Memory B cell (primary cell): Measurements from ENCODE around the gene EPG5.
A peak's percentile ranks its signal among the peaks of the same experiment; 100 is the strongest.
"Not testable (repeated sequence)": the region's sequence is repeated elsewhere in the genome, so short reads cannot be mapped to it uniquely, and the experiment has no call there.

Source experiments
- ATAC-seq: fragments of 150-1000 bp; cut with Tn5 transposase; 2 replicates; pipeline ENCODE4 v1.10.0; 2021; ENCODE audit warnings: low read depth, mild to moderate bottlenecking, moderate library complexity
- DNase-seq, 2 donors: peaks; one replicate each; pipeline ENCODE4 v3.0.0; 2022; ENCODE audit warnings: low spot score in 2 of 2
- H3K27ac Mint-ChIP-seq: one replicate; pipeline ENCODE4 v1.8.0; 2022; ENCODE audit warnings: mild to moderate bottlenecking, moderate library complexity, mixed read lengths
- H3K27me3 Mint-ChIP-seq: one replicate; pipeline ENCODE4 v1.8.0; 2022; ENCODE audit warnings: mixed read lengths
- H3K36me3 Mint-ChIP-seq: one replicate; pipeline ENCODE4 v1.8.0; 2022; ENCODE audit warnings: mild to moderate bottlenecking, mixed read lengths
- H3K4me1 Mint-ChIP-seq: one replicate; pipeline ENCODE4 v1.8.0; 2022; ENCODE audit warnings: mixed read lengths
- H3K4me3 Mint-ChIP-seq: one replicate; pipeline ENCODE4 v1.8.0; 2022; ENCODE audit warnings: mild to moderate bottlenecking, moderate library complexity, mixed read lengths
- H3K9me3 Mint-ChIP-seq: one replicate; pipeline ENCODE4 v1.8.0; 2022; ENCODE audit warnings: mixed read lengths

EPG5 gene

DNA sequence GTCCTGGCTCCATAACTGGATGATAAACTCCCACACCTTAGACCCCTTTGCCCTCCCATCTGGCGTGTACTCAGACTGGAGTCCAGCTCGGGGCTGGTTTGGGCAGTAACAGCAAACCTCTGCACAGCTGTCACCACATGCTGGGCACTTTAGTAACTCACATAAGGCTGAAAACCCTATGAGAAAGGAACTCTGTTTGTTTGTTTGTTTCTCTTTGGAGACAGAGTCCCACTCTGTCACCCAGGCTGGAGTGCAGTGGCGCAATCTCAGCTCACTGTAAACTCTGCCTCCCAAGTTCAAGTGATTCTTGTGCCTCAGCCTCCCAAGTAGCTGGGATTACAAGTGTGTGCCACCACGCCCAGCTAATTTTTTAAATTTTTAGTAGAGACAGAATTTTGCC lies 140.4 kb downstream of the EPG5 start:
- not testable (repeated sequence) for H3K4me3 Mint-ChIP-seq, H3K27ac Mint-ChIP-seq, H3K9me3 Mint-ChIP-seq, H3K27me3 Mint-ChIP-seq, H3K36me3 Mint-ChIP-seq, ATAC-seq, DNase-seq
- peaks cover 22% of the 10 kb centered on the region for H3K4me1 Mint-ChIP-seq

DNA sequence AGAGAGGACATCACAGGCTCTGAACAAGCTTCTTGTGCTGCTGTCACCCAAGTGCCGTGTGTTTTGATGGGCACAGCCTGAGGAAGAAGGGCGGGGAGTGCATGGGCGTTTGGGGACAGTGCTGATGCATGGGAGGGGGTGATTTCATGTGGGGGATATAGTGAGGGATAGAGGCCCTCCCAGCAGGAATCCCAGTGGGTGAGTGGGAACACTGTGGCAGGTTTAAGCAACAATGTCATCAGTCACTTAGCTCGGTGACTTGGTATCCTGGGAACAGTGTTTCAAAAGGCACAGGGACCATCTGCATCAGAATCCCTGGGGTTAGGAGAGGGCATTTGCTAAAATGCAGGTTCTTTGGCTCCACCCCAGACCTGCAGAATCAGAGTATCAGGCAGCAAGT lies 141.0 kb downstream of the EPG5 start:
- DNase-seq (no peak), ATAC-seq (no peak)
- Mint-ChIP-seq H3K27ac (peak overlapping the region; percentile 15), H3K27me3 (peaks cover 7% of the 10 kb centered on the region), H3K4me3 (no peak overlapping the region), H3K36me3 (peaks cover 3% of the 10 kb centered on the region), H3K9me3 (peaks cover 3% of the 10 kb centered on the region), H3K4me1 (peaks cover 22% of the 10 kb centered on the region)

DNA sequence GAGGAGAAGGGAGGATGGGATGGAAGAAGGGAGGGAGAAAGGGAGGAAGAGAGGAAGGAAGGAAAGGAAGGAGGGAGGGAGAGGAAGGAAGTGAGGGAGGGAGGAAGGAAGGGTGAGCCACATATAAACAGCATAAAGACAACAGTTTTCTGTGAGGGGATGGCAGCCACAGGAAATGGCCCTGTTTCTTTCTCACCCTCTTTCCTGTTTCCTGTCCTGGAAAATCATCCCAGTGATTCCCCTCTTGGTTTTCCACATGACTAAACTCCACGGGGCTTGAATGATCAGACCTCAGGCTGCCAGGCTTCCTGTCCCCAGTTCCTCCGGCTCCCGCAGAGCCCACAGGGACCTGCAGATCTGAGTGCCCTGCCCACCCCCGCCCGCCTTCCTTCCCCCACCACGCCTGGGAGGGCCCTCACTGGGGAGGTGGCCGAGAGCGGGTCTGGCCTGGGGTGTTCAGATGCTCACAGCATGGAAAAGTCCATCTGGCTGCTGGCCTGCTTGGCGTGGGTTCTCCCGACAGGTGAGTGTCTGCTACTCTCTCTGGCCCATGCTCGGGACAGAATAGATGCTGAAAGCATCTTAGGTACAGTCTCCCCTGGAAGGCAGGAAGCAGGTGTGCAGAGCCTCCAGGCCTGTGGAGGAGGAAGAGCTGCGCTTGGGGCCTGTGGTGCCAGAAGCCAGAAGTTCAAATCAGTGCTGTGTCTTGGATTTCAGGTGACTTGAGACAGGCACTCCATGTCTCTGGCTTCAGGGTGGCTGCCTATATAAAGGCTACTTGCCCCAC lies 141.7 kb downstream of the EPG5 start, which contains the start of gene SIGLEC15:
Gene SIGLEC15, plus strand, starts transcription at position 418 of the 787 bp plus-strand sequence. Its CDS starts 54 bp downstream, at position 472.
- peaks cover 22% of the 10 kb centered on the region for H3K4me1 Mint-ChIP-seq
- ATAC-seq (peak; percentile 22), DNase-seq (no peak)
- peak within 1 kb of the TSS; percentile 15 for H3K27ac Mint-ChIP-seq
- peaks cover 7% of the 10 kb centered on the region for H3K27me3 Mint-ChIP-seq
- peaks cover 3% of the 10 kb centered on the region for H3K36me3 Mint-ChIP-seq
- H3K9me3 Mint-ChIP-seq, result peaks cover 3% of the 10 kb centered on the region
- H3K4me3 Mint-ChIP-seq, result no peak within 1 kb of the TSS

DNA sequence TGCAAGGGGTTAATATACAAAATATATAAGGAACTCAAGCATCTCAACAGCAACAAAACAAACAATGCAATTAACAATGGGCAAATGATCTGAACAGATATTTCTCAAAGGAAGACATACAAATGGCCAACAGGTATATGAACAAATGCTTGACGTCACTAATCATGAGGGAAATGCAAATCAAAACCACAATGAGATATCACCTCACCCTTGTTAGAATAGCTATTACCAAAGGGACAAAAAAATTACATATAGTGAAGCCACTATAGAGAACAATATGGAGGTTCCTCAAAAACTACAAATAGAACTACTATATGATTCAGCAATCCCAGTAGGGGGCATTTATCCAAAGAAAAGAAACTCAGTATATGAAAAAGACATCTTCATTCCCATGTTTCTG lies 145.4 kb downstream of the EPG5 start:
- peaks cover 3% of the 10 kb centered on the region for H3K9me3 Mint-ChIP-seq
- no peak overlapping the region for H3K4me3 Mint-ChIP-seq
- no peak overlapping the region for H3K27ac Mint-ChIP-seq
- H3K36me3 Mint-ChIP-seq, result peaks cover 3% of the 10 kb centered on the region
- peak; percentile 48 for ATAC-seq
- H3K27me3 Mint-ChIP-seq, result peaks cover 7% of the 10 kb centered on the region
- DNase-seq, result no peak
- H3K4me1 Mint-ChIP-seq, result peaks cover 15% of the 10 kb centered on the region

GRCh38 chr18:45821026-45821425 lies 146.1 kb downstream of the EPG5 start:
- ATAC-seq (no peak), DNase-seq (no peak)
- H3K9me3 Mint-ChIP-seq, result peaks cover 7% of the 10 kb centered on the region
- peaks cover 14% of the 10 kb centered on the region for H3K4me1 Mint-ChIP-seq
- peaks cover 7% of the 10 kb centered on the region for H3K27me3 Mint-ChIP-seq
- H3K4me3 Mint-ChIP-seq, result no peak overlapping the region
- H3K27ac Mint-ChIP-seq, result no peak overlapping the region
- H3K36me3 Mint-ChIP-seq, result peaks cover 7% of the 10 kb centered on the region

GRCh38 chr18:45820106-45820745 lies 146.9 kb downstream of the EPG5 start:
- Mint-ChIP-seq H3K27me3 (peaks cover 5% of the 10 kb centered on the region), H3K9me3 (peaks cover 7% of the 10 kb centered on the region), H3K36me3 (peaks cover 7% of the 10 kb centered on the region), H3K4me3 (no peak overlapping the region), H3K4me1 (peaks cover 9% of the 10 kb centered on the region), H3K27ac (no peak overlapping the region)
- ATAC-seq (no peak), DNase-seq (no peak)

GRCh38 chr18:45818765-45819164 lies 148.4 kb downstream of the EPG5 start:
- not testable (repeated sequence) for H3K36me3 Mint-ChIP-seq, ATAC-seq, H3K27ac Mint-ChIP-seq, H3K4me3 Mint-ChIP-seq, DNase-seq, H3K9me3 Mint-ChIP-seq, H3K4me1 Mint-ChIP-seq, H3K27me3 Mint-ChIP-seq

GRCh38 chr18:45817543-45817942 lies 149.6 kb downstream of the EPG5 start:
- Mint-ChIP-seq H3K9me3 (peaks cover 7% of the 10 kb centered on the region), H3K27ac (no peak overlapping the region), H3K36me3 (peaks cover 5% of the 10 kb centered on the region), H3K4me3 (no peak overlapping the region), H3K27me3 (peaks cover 2% of the 10 kb centered on the region), H3K4me1 (no peaks in the 10 kb centered on the region)
- DNase-seq (no peak), ATAC-seq (no peak)

GRCh38 chr18:45814733-45815132 lies 152.4 kb downstream of the EPG5 start:
- not testable (repeated sequence) for DNase-seq, H3K4me1 Mint-ChIP-seq, H3K36me3 Mint-ChIP-seq, H3K9me3 Mint-ChIP-seq, H3K27ac Mint-ChIP-seq, H3K27me3 Mint-ChIP-seq, ATAC-seq, H3K4me3 Mint-ChIP-seq

DNA sequence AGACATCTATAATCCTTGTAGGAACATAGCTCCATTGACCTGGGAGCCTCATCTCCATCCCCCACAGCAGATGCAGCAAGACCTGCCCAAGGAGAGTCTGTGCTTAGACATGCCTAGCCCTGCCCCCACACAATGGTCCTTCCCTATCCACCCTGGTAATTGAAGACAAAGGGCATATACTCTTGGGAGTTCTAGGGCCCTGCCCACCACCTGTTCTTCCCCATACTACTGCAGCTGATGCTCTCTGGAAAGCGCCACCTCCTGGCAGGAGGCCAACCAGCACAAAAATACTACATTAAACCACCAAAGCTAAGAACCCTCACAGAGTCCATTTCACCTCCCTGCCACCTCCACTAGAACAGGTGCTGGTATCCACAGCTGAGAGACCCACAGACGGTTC lies 160.0 kb downstream of the EPG5 start:
- not testable (repeated sequence) for H3K27ac Mint-ChIP-seq, H3K4me3 Mint-ChIP-seq, ATAC-seq, H3K36me3 Mint-ChIP-seq, H3K4me1 Mint-ChIP-seq, H3K9me3 Mint-ChIP-seq
- DNase-seq, result peak in 1 of 2 donors; percentile 21
- peaks cover 12% of the 10 kb centered on the region for H3K27me3 Mint-ChIP-seq

GRCh38 chr18:45806226-45806625 lies 160.9 kb downstream of the EPG5 start:
- Mint-ChIP-seq H3K9me3 (peaks cover 7% of the 10 kb centered on the region), H3K27me3 (peaks cover 18% of the 10 kb centered on the region), H3K36me3 (peaks cover 2% of the 10 kb centered on the region), H3K4me3 (no peak overlapping the region), H3K4me1 (peaks cover 5% of the 10 kb centered on the region), H3K27ac (no peak overlapping the region)
- ATAC-seq, result no peak
- no peak for DNase-seq

GRCh38 chr18:45805551-45805950 lies 161.6 kb downstream of the EPG5 start:
- Mint-ChIP-seq H3K9me3 (peaks cover 7% of the 10 kb centered on the region), H3K27me3 (peaks cover 21% of the 10 kb centered on the region), H3K36me3 (peaks cover 2% of the 10 kb centered on the region), H3K27ac (no peak overlapping the region), H3K4me3 (no peak overlapping the region), H3K4me1 (peaks cover 5% of the 10 kb centered on the region)
- ATAC-seq (no peak), DNase-seq (no peak)

- peaks cover 5% of the 10 kb centered on the region for H3K4me1 Mint-ChIP-seq
- H3K36me3 Mint-ChIP-seq, result peaks cover 2% of the 10 kb centered on the region
- H3K4me3 Mint-ChIP-seq, result no peak overlapping the region
- no peak for DNase-seq
- H3K9me3 Mint-ChIP-seq, result peaks cover 9% of the 10 kb centered on the region
- no peak overlapping the region for H3K27ac Mint-ChIP-seq
- H3K27me3 Mint-ChIP-seq, result peaks cover 18% of the 10 kb centered on the region
- no peak for ATAC-seq
Observed at GRCh38 chr18:45802814-45803492, 164.2 kb downstream of the EPG5 start.

GRCh38 chr18:45801416-45802004 lies 165.6 kb downstream of the EPG5 start:
- ATAC-seq, result no peak
- DNase-seq, result no peak
- Mint-ChIP-seq H3K36me3 (peaks cover 2% of the 10 kb centered on the region), H3K27me3 (peaks cover 18% of the 10 kb centered on the region), H3K4me1 (peaks cover under 1% of the 10 kb centered on the region), H3K4me3 (no peak overlapping the region), H3K9me3 (peaks cover 9% of the 10 kb centered on the region), H3K27ac (no peak overlapping the region)
